Mesendoderm (in vitro differentiated cells): ENCODE data around the gene FOXJ3.
A peak's percentile ranks its signal among the peaks of the same experiment; 100 is the strongest.

Experiments
- DNase-seq: peaks from one replicate; pipeline ENCODE4 v3.0.0; 2013
- H2AK5ac ChIP-seq: 2 replicates; pipeline ENCODE4 v1.6.1; 2013; ENCODE audit warnings: low read length, inconsistent platforms
- H2BK120ac ChIP-seq: 2 replicates; pipeline ENCODE4 v1.6.1; 2013; ENCODE audit warnings: low read depth, mild to moderate bottlenecking, low read length, moderate library complexity, mixed read lengths
- H2BK15ac ChIP-seq: replicated peaks from 2 replicates; pipeline ENCODE4 v1.6.1; 2013; ENCODE audit warnings: low read depth, mild to moderate bottlenecking, moderate library complexity
- H2BK5ac ChIP-seq: 2 replicates; pipeline ENCODE4 v1.6.1; 2013; ENCODE audit warnings: low read length, inconsistent platforms
- H3K18ac ChIP-seq: 2 replicates; pipeline ENCODE4 v1.6.1; 2013; ENCODE audit warnings: mild to moderate bottlenecking, low read length, mixed read lengths
- H3K23ac ChIP-seq: one replicate; pipeline ENCODE4 v1.6.1; 2013; ENCODE audit warnings: low read length
- H3K27ac ChIP-seq: 2 replicates; pipeline ENCODE4 v1.5.1; 2013; ENCODE audit warnings: low read depth, mild to moderate bottlenecking, inconsistent platforms, low read length, moderate library complexity
- H3K27me3 ChIP-seq: 2 replicates; pipeline ENCODE4 v1.6.1; 2013; ENCODE audit warnings: low read length, control low read depth, mild to moderate bottlenecking, inconsistent platforms; ENCODE audit not compliant: insufficient read depth, poor library complexity
- H3K36me3 ChIP-seq: 2 replicates; pipeline ENCODE4 v1.6.1; 2013; ENCODE audit warnings: low read length, inconsistent platforms; ENCODE audit not compliant: control insufficient read depth, insufficient read depth
- H3K4ac ChIP-seq: one replicate; pipeline ENCODE4 v1.6.1; 2013; ENCODE audit warnings: low read depth, mild to moderate bottlenecking, low read length, moderate library complexity
- H3K4me1 ChIP-seq: 2 replicates; pipeline ENCODE4 v1.6.1; 2013; ENCODE audit warnings: low read depth, low read length, inconsistent platforms; ENCODE audit not compliant: control insufficient read depth
- H3K4me2 ChIP-seq: 2 replicates; pipeline ENCODE4 v1.6.1; 2013; ENCODE audit warnings: low read length
- H3K4me3 ChIP-seq: 2 replicates; pipeline ENCODE4 v1.5.1; 2013; ENCODE audit warnings: mild to moderate bottlenecking, low read length
- H3K56ac ChIP-seq: one replicate; pipeline ENCODE4 v1.6.1; 2013; ENCODE audit warnings: low read length
- H3K79me1 ChIP-seq: 2 replicates; pipeline ENCODE4 v1.6.1; 2013; ENCODE audit warnings: low read length, inconsistent platforms
- H3K79me2 ChIP-seq: 2 replicates; pipeline ENCODE4 v1.6.1; 2013; ENCODE audit warnings: mild to moderate bottlenecking, low read length; ENCODE audit not compliant: control insufficient read depth, insufficient read depth
- H3K9ac ChIP-seq: 2 replicates; pipeline ENCODE4 v1.6.1; 2013; ENCODE audit warnings: low read length, inconsistent platforms
- H4K5ac ChIP-seq: one replicate; pipeline ENCODE4 v1.6.1; 2013; ENCODE audit warnings: low read length
- H4K8ac ChIP-seq: one replicate; pipeline ENCODE4 v1.6.1; 2013; ENCODE audit warnings: low read depth, mild to moderate bottlenecking, control low read depth, low read length, moderate library complexity
- WGBS: extraction: QIAGEN DNeasy Blood & Tissue Kit; methylation state at CpG from one replicate; pipeline ENCODE4 v1.1.7; 2013; ENCODE audit warnings: low lambda C conversion rate, missing lambda C conversion rate; ENCODE audit not compliant: insufficient coverage; ENCODE audit errors: extremely low coverage; 5-methylcytosine and 5-hydroxymethylcytosine counted together

FOXJ3 gene

GRCh38 chr1:42239555-42239954 is 95.5 kb downstream of the FOXJ3 start:
- Histone ChIP-seq H3K4me2 (no peak overlapping the region), H3K23ac (no peak overlapping the region), H3K79me1 (peaks cover 13% of the 10 kb centered on the region), H3K9ac (no peak overlapping the region), H4K5ac (no peak overlapping the region), H3K36me3 (no peaks in the 10 kb centered on the region), H2BK15ac (no peak overlapping the region), H4K8ac (no peak overlapping the region), H2AK5ac (no peak overlapping the region), H3K4me3 (no peak overlapping the region), H3K27ac (no peak overlapping the region), H2BK5ac (no peak overlapping the region), H3K79me2 (peaks cover 18% of the 10 kb centered on the region), H3K4me1 (no peaks in the 10 kb centered on the region), H3K4ac (no peak overlapping the region), H3K18ac (no peak overlapping the region), H3K27me3 (no peaks in the 10 kb centered on the region), H3K56ac (no peak overlapping the region), H2BK120ac (no peak overlapping the region)
- no CpG with 5 or more reads among the region's 1 CpG for WGBS
- no peak for DNase-seq

- Histone ChIP-seq H3K27ac (no peak overlapping the region), H2BK5ac (no peak overlapping the region), H2BK15ac (no peak overlapping the region), H3K4me1 (no peaks in the 10 kb centered on the region), H3K4me3 (no peak overlapping the region), H3K36me3 (no peaks in the 10 kb centered on the region), H3K4me2 (no peak overlapping the region), H4K5ac (no peak overlapping the region), H3K4ac (no peak overlapping the region), H2BK120ac (no peak overlapping the region), H3K79me1 (peaks cover 13% of the 10 kb centered on the region), H3K56ac (no peak overlapping the region), H2AK5ac (no peak overlapping the region), H3K27me3 (no peaks in the 10 kb centered on the region), H3K23ac (no peak overlapping the region), H4K8ac (no peak overlapping the region), H3K9ac (no peak overlapping the region), H3K79me2 (peaks cover 16% of the 10 kb centered on the region), H3K18ac (no peak overlapping the region)
- WGBS = no CpG with 5 or more reads among the region's 1 CpG
- DNase-seq = no peak
These were observed 96.0 kb downstream of the FOXJ3 start for GRCh38 chr1:42239041-42239440.

GRCh38 chr1:42231253-42231652 is 103.8 kb downstream of the FOXJ3 start:
- Histone ChIP-seq H4K5ac (no peak overlapping the region), H4K8ac (no peak overlapping the region), H2BK15ac (no peak overlapping the region), H3K79me2 (peaks cover 4% of the 10 kb centered on the region), H3K4ac (no peak overlapping the region), H3K36me3 (no peaks in the 10 kb centered on the region), H3K4me1 (peaks cover 5% of the 10 kb centered on the region), H3K27me3 (no peaks in the 10 kb centered on the region), H3K18ac (no peak overlapping the region), H3K4me3 (no peak overlapping the region), H3K79me1 (peaks cover 11% of the 10 kb centered on the region), H3K56ac (no peak overlapping the region), H3K4me2 (no peak overlapping the region), H3K23ac (no peak overlapping the region), H2BK120ac (no peak overlapping the region), H2BK5ac (no peak overlapping the region), H3K9ac (no peak overlapping the region), H2AK5ac (no peak overlapping the region), H3K27ac (no peak overlapping the region)
- DNase-seq = no peak
- 100% methylated on average over 2 of the region's 7 CpGs for WGBS

GRCh38 chr1:42228938-42229337 is 106.1 kb downstream of the FOXJ3 start:
- peaks cover 7% of the 10 kb centered on the region for H3K79me1 ChIP-seq
- no peak overlapping the region for H3K9ac ChIP-seq
- no peak for DNase-seq
- no peaks in the 10 kb centered on the region for H3K36me3 ChIP-seq
- H3K4ac ChIP-seq = no peak overlapping the region
- H2BK15ac ChIP-seq = no peak overlapping the region
- peaks cover 5% of the 10 kb centered on the region for H3K4me1 ChIP-seq
- H4K8ac ChIP-seq = no peak overlapping the region
- no peak overlapping the region for H3K18ac ChIP-seq
- H3K56ac ChIP-seq = no peak overlapping the region
- no peak overlapping the region for H2AK5ac ChIP-seq
- H3K79me2 ChIP-seq = peaks cover 4% of the 10 kb centered on the region
- no peak overlapping the region for H3K23ac ChIP-seq
- no peaks in the 10 kb centered on the region for H3K27me3 ChIP-seq
- 100% methylated on average over 2 of the region's 6 CpGs for WGBS
- H2BK5ac ChIP-seq = no peak overlapping the region
- H3K4me2 ChIP-seq = no peak overlapping the region
- H3K4me3 ChIP-seq = no peak overlapping the region
- no peak overlapping the region for H4K5ac ChIP-seq
- H2BK120ac ChIP-seq = no peak overlapping the region
- H3K27ac ChIP-seq = no peak overlapping the region

- no CpG with 5 or more reads among the region's 1 CpG for WGBS
These were observed 112.0 kb downstream of the FOXJ3 start for GRCh38 chr1:42223036-42223435.

GRCh38 chr1:42221952-42222606 is 113.0 kb downstream of the FOXJ3 start:
- Histone ChIP-seq H3K18ac (no peak overlapping the region), H3K36me3 (no peaks in the 10 kb centered on the region), H3K79me1 (peaks cover 8% of the 10 kb centered on the region), H3K4me3 (no peak overlapping the region), H3K27me3 (no peaks in the 10 kb centered on the region), H2BK5ac (no peak overlapping the region), H3K4me1 (peaks cover 2% of the 10 kb centered on the region), H2BK120ac (no peak overlapping the region), H3K23ac (no peak overlapping the region), H2AK5ac (no peak overlapping the region), H4K5ac (no peak overlapping the region), H3K4me2 (no peak overlapping the region), H4K8ac (no peak overlapping the region), H3K4ac (no peak overlapping the region), H3K79me2 (no peaks in the 10 kb centered on the region), H3K56ac (no peak overlapping the region), H2BK15ac (no peak overlapping the region), H3K27ac (no peak overlapping the region), H3K9ac (no peak overlapping the region)
- DNase-seq = peak; percentile 27
- WGBS = no CpG with 5 or more reads among the region's 2 CpGs

More at GRCh38 chr1:42223036-42223435, 112.0 kb downstream of the FOXJ3 start:
- H3K4me1 ChIP-seq = peaks cover 2% of the 10 kb centered on the region
- no peak overlapping the region for H2BK5ac ChIP-seq
- H3K27ac ChIP-seq = no peak overlapping the region
- no peak for DNase-seq
- H3K4me3 ChIP-seq = no peak overlapping the region
- no peak overlapping the region for H3K4ac ChIP-seq
- H4K8ac ChIP-seq = no peak overlapping the region
- H3K79me2 ChIP-seq = no peaks in the 10 kb centered on the region
- peaks cover 7% of the 10 kb centered on the region for H3K79me1 ChIP-seq
- no peak overlapping the region for H3K4me2 ChIP-seq
- H3K56ac ChIP-seq = no peak overlapping the region
- H4K5ac ChIP-seq = no peak overlapping the region
- no peak overlapping the region for H3K9ac ChIP-seq
- no peak overlapping the region for H3K18ac ChIP-seq
- no peak overlapping the region for H2AK5ac ChIP-seq
- H2BK120ac ChIP-seq = no peak overlapping the region
- H3K36me3 ChIP-seq = no peaks in the 10 kb centered on the region
- H3K27me3 ChIP-seq = no peaks in the 10 kb centered on the region
- H2BK15ac ChIP-seq = no peak overlapping the region
- no peak overlapping the region for H3K23ac ChIP-seq
